Erythroblast (primary cell): ENCODE data around the gene ZNF660.

Experiments used
- GATA1 ChIP-seq: IDR thresholded peaks from 2 replicates; pipeline ENCODE4 v1.6.1; 2011; ENCODE audit warnings: low read depth, mild to moderate bottlenecking, control low read depth, low read length, moderate library complexity
- POLR2A ChIP-seq: IDR thresholded peaks from 2 replicates; pipeline ENCODE4 v1.6.1; 2011; ENCODE audit warnings: mild to moderate bottlenecking, low read length

DNA sequence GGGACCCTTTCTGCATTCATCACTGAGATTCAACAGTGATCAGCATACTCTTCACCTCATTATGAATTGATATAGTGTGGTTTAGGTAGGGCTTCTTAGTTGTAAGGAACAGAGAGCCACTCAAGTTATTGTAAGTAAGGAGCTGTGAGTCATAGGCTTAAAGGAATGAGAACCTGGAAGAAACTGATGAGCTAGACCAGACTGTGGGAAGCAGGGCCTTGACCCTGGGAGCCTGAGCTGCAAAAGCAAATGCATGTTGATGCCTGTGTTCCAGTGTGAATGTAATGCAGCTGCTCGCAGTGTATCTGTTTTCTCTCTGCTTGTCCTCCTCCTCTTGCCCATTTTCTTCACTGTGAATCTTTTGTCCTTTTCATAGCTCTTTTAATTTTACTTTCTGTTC lies 16.2 kb upstream of the ZNF660 start:
- TF ChIP-seq POLR2A: no peak
- TF ChIP-seq GATA1: no peak
